Neural cell (in vitro differentiated cells): ENCODE results near the gene FAM53B. TPM values are rescaled to one million over a fixed set of nuclear protein-coding genes. Genes with fewer than 3 reads are reported as not detected.

Experiments
- H2AFZ ChIP-seq: fragments of 200-600, 300-800 bp; sonication (generic), shearing (Covaris generic); 2 replicates; pipeline ENCODE4 v1.6.0; 2014; ENCODE audit warnings: low read depth, mild to moderate bottlenecking, antibody characterized with exemption, low read length, moderate library complexity
- H3F3A ChIP-seq: fragments of 200-600 bp; shearing (Covaris generic); 2 replicates; pipeline ENCODE4 v1.6.1; 2016; ENCODE audit warnings: mild to moderate bottlenecking, moderate library complexity, mixed read lengths, antibody characterized with exemption, low read length; ENCODE audit not compliant: insufficient read depth, poor library complexity, severe bottlenecking
- H3K27ac ChIP-seq: fragments of 200-600, 300-800 bp; sonication (generic), shearing (Covaris generic); 2 replicates; pipeline ENCODE4 v1.5.1; 2014; ENCODE audit warnings: mild to moderate bottlenecking, low read length, moderate library complexity
- H3K27me3 ChIP-seq: fragments of 300-800, 200-600 bp; sonication (generic), shearing (Covaris generic); 2 replicates; pipeline ENCODE4 v1.6.0; 2014; ENCODE audit warnings: mild to moderate bottlenecking, low read depth, low read length, moderate library complexity; ENCODE audit not compliant: insufficient read depth
- H3K36me3 ChIP-seq: fragments of 300-800, 200-600 bp; sonication (generic), shearing (Covaris generic); 2 replicates; pipeline ENCODE4 v1.5.1; 2014; ENCODE audit warnings: mild to moderate bottlenecking, antibody characterized with exemption, low read length, moderate library complexity; ENCODE audit not compliant: insufficient read depth
- H3K4me2 ChIP-seq: fragments of 300-800, 200-600 bp; sonication (generic), shearing (Covaris generic); 2 replicates; pipeline ENCODE4 v1.6.0; 2014; ENCODE audit warnings: mild to moderate bottlenecking, low read length
- H3K4me3 ChIP-seq: fragments of 300-800, 200-600 bp; sonication (generic), shearing (Covaris generic); 2 replicates; pipeline ENCODE4 v1.5.1; 2014; ENCODE audit warnings: mild to moderate bottlenecking, low read length, moderate library complexity
- H3K79me2 ChIP-seq: fragments of 200-600 bp; shearing (Covaris generic); replicated peaks from 2 replicates; pipeline ENCODE4 v1.6.0; 2014; ENCODE audit warnings: mild to moderate bottlenecking, low read length, moderate library complexity; ENCODE audit not compliant: insufficient read depth
- H3K9ac ChIP-seq: fragments of 300-800, 200-600 bp; sonication (generic), shearing (Covaris generic); 2 replicates; pipeline ENCODE4 v1.6.1; 2016; ENCODE audit warnings: mild to moderate bottlenecking, low read length, mixed read lengths
- H3K9me2 ChIP-seq: fragments of 200-600 bp; shearing (Covaris generic); 2 replicates; pipeline ENCODE4 v1.6.1; 2016; ENCODE audit warnings: mild to moderate bottlenecking, low read length, mixed read lengths; ENCODE audit not compliant: insufficient read depth
- H3K9me3 ChIP-seq: fragments of 200-600, 300-800 bp; sonication (generic), shearing (Covaris generic); 2 replicates; pipeline ENCODE4 v1.6.1; 2016; ENCODE audit warnings: mild to moderate bottlenecking, mixed run types, low read length, moderate library complexity, mixed read lengths
- H4K20me1 ChIP-seq: fragments of 200-600 bp; shearing (Covaris generic); 2 replicates; pipeline ENCODE4 v1.6.1; 2016; ENCODE audit warnings: mild to moderate bottlenecking, mixed run types; ENCODE audit not compliant: insufficient read depth
- CTCF ChIP-seq: fragments of 450-650 bp; IDR thresholded peaks from 2 replicates; pipeline ENCODE4 v1.5.1; 2014; ENCODE audit warnings: antibody characterized with exemption, mild to moderate bottlenecking, moderate library complexity; ENCODE audit not compliant: poor library complexity, severe bottlenecking
- EP300 ChIP-seq: fragments of 450-650 bp; conservative IDR thresholded peaks from 2 replicates; pipeline ENCODE4 v1.6.1; 2014; ENCODE audit warnings: antibody characterized with exemption, mild to moderate bottlenecking, moderate library complexity; ENCODE audit not compliant: poor library complexity, severe bottlenecking
- EZH2 ChIP-seq: fragments of 200-600, 300-800 bp; shearing (Covaris generic), sonication (generic); IDR thresholded peaks from 2 replicates; pipeline ENCODE4 v1.6.1; 2014; ENCODE audit warnings: antibody characterized with exemption, low read length, borderline replicate concordance, mild to moderate bottlenecking; ENCODE audit not compliant: insufficient read depth, poor library complexity, severe bottlenecking
- MXI1 ChIP-seq: fragments of 450-650 bp; conservative IDR thresholded peaks from 2 replicates; pipeline ENCODE4 v1.6.1; 2014; ENCODE audit warnings: antibody characterized with exemption, mild to moderate bottlenecking; ENCODE audit not compliant: poor library complexity, severe bottlenecking
- POLR2AphosphoS5 ChIP-seq: IDR thresholded peaks from 2 replicates; pipeline ENCODE4 v1.6.1; 2012
- RAD21 ChIP-seq: fragments of 450-650 bp; conservative IDR thresholded peaks from 2 replicates; pipeline ENCODE4 v1.6.1; 2014; ENCODE audit warnings: antibody characterized with exemption, mild to moderate bottlenecking, moderate library complexity
- REST ChIP-seq: IDR thresholded peaks from 2 replicates; pipeline ENCODE4 v1.6.1; 2012; ENCODE audit warnings: borderline replicate concordance
- SMC3 ChIP-seq: fragments of 450-650 bp; conservative IDR thresholded peaks from 2 replicates; pipeline ENCODE4 v1.6.1; 2014; ENCODE audit warnings: antibody characterized with exemption, mild to moderate bottlenecking, moderate library complexity; ENCODE audit not compliant: poor library complexity
- TAF1 ChIP-seq: IDR thresholded peaks from 2 replicates; pipeline ENCODE4 v1.6.1; 2012; ENCODE audit warnings: low read depth
- polyA plus RNA-seq: library from polyadenylated mRNA; depleted of rRNA; stranded (reverse); fragments of >200 nt; gene quantifications from 2 replicates; pipeline ENCODE4 v1.2.3, GENCODE V29; 2014

The FAM53B gene
- polyA plus RNA-seq, 1 donor from 2014 or later = 21.8 TPM

- Histone ChIP-seq H3K4me3 (no peak overlapping the region), H3F3A (no peaks in the 10 kb centered on the region), H3K27ac (no peak overlapping the region), H3K9me3 (peaks cover 8% of the 10 kb centered on the region), H3K9me2 (no peaks in the 10 kb centered on the region), H3K27me3 (no peaks in the 10 kb centered on the region), H3K4me2 (no peak overlapping the region), H3K36me3 (no peaks in the 10 kb centered on the region), H3K79me2 (no peaks in the 10 kb centered on the region), H2AFZ (no peak overlapping the region), H4K20me1 (no peaks in the 10 kb centered on the region), H3K9ac (no peak overlapping the region)
- TF ChIP-seq SMC3 = no peak
- TF ChIP-seq EZH2 = no peak
- no peak for TF ChIP-seq MXI1
- no peak for TF ChIP-seq TAF1
- TF ChIP-seq EP300 = no peak
- TF ChIP-seq CTCF = no peak
- TF ChIP-seq REST = no peak
- no peak for TF ChIP-seq RAD21
- no peak for TF ChIP-seq POLR2AphosphoS5
Observed at GRCh38 chr10:124591123-124591495, 153.1 kb downstream of the FAM53B start.

GRCh38 chr10:124590216-124591122 is 153.7 kb downstream of the FAM53B start:
- Histone ChIP-seq H4K20me1 (no peaks in the 10 kb centered on the region), H3K36me3 (no peaks in the 10 kb centered on the region), H3K4me3 (no peak overlapping the region), H3K9me2 (no peaks in the 10 kb centered on the region), H3F3A (no peaks in the 10 kb centered on the region), H3K4me2 (no peak overlapping the region), H2AFZ (no peak overlapping the region), H3K9ac (no peak overlapping the region), H3K27me3 (no peaks in the 10 kb centered on the region), H3K27ac (no peak overlapping the region), H3K9me3 (peaks cover 8% of the 10 kb centered on the region), H3K79me2 (no peaks in the 10 kb centered on the region)
- TF ChIP-seq SMC3 = no peak
- TF ChIP-seq EZH2 = no peak
- TF ChIP-seq MXI1 = no peak
- no peak for TF ChIP-seq EP300
- TF ChIP-seq REST = no peak
- no peak for TF ChIP-seq CTCF
- no peak for TF ChIP-seq TAF1
- no peak for TF ChIP-seq POLR2AphosphoS5
- TF ChIP-seq RAD21 = no peak
